Measurements from ENCODE around the gene ZNF135. TPM values are rescaled to one million over a fixed set of nuclear protein-coding genes. Genes with fewer than 3 reads are reported as not detected.

Gene ZNF135
- total and polyA plus RNA-seq, 2 experiments from 2014 or later = 4.3 to 7.4 TPM

DNA sequence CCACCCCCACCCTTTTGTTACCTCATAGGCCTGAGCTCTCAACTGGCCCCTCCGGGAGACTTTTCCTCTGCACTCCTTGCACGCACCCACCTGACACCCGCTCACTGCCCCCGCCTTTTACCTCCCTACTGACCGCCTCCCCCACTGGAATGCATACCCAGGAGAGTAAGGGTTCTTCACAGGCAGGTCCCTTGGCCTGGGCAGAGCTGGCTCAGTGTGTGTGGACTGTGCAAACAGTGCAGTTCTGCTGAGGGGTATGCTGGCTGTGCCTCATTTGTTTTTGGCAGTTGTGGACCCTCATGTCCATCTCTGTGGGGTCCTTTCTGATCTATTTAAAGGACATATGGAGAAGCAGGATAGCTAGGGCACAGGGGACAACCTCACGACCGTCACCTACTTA lies 34.0 kb downstream of the ZNF135 start:
- H2AFZ ChIP-seq = no peak overlapping the region
- H3K9me3 ChIP-seq (ENCODE audit: low read depth) = no peaks in the 10 kb centered on the region
- H3K27me3 ChIP-seq = no peaks in the 10 kb centered on the region
- TF ChIP-seq, protein P1, sequence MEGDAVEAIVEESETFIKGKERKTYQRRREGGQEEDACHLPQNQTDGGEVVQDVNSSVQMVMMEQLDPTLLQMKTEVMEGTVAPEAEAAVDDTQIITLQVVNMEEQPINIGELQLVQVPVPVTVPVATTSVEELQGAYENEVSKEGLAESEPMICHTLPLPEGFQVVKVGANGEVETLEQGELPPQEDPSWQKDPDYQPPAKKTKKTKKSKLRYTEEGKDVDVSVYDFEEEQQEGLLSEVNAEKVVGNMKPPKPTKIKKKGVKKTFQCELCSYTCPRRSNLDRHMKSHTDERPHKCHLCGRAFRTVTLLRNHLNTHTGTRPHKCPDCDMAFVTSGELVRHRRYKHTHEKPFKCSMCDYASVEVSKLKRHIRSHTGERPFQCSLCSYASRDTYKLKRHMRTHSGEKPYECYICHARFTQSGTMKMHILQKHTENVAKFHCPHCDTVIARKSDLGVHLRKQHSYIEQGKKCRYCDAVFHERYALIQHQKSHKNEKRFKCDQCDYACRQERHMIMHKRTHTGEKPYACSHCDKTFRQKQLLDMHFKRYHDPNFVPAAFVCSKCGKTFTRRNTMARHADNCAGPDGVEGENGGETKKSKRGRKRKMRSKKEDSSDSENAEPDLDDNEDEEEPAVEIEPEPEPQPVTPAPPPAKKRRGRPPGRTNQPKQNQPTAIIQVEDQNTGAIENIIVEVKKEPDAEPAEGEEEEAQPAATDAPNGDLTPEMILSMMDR (IDR thresholded peaks at IDR 0.05; ENCODE audit: poor library complexity) = no peak
- TF ChIP-seq EZH2phosphoT487 (IDR thresholded peaks at IDR 0.05; ENCODE audit: low read depth, severe bottlenecking, unreplicated experiment) (no peak), EZH2 (IDR thresholded peaks at IDR 0.05; ENCODE audit: borderline replicate concordance) (no peak)
- no peak overlapping the region for H3K27ac ChIP-seq
- WGBS (ENCODE audit: low lambda C conversion rate, missing lambda C conversion rate) = 97% methylated on average over 7 of the region's 7 CpGs
- DNase-seq (ENCODE audit: low spot score) = no peak
- no peaks in the 10 kb centered on the region for H3K9me2 ChIP-seq (replicated peaks; ENCODE audit: insufficient read depth)
- peaks cover 16% of the 10 kb centered on the region for H3K79me2 ChIP-seq
- H3K4me1 ChIP-seq (ENCODE audit: insufficient read depth) = no peaks in the 10 kb centered on the region
- no peak overlapping the region for H3K4me3 ChIP-seq
- H4K20me1 ChIP-seq (ENCODE audit: insufficient read depth, poor library complexity, severe bottlenecking) = no peaks in the 10 kb centered on the region
- H3K36me3 ChIP-seq (replicated peaks; ENCODE audit: insufficient read depth, low read depth) = no peaks in the 10 kb centered on the region
- H3K4me2 ChIP-seq = no peak overlapping the region

DNA sequence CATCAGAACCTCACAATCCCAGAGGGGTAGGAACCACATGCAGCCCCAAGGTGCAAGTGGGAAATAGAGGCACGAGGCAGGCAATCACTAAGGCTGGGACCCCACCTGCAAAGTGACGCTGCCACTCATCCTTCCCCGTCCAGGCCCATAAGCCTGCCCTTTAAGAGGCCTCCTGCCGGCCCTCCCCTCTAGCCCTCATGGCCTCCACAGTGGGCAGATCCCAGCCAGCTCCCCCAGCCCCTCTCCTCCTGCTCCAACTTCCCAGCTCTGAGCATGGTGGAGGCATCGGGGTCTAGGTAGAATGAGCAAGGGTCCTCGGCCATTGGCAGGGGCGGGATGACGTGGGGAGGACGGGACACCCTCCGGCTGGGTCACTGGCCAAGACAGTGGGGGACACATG lies 36.2 kb downstream of the ZNF135 start:
- H3K9me3 ChIP-seq (ENCODE audit: low read depth) = no peaks in the 10 kb centered on the region
- H3K4me3 ChIP-seq = no peak overlapping the region
- H2AFZ ChIP-seq = no peak overlapping the region
- no peaks in the 10 kb centered on the region for H3K36me3 ChIP-seq (replicated peaks; ENCODE audit: insufficient read depth, low read depth)
- no peaks in the 10 kb centered on the region for H3K27me3 ChIP-seq
- TF ChIP-seq, protein P1 (IDR thresholded peaks at IDR 0.05; ENCODE audit: poor library complexity) = no peak
- TF ChIP-seq EZH2 (IDR thresholded peaks at IDR 0.05; ENCODE audit: borderline replicate concordance) = no peak
- TF ChIP-seq EZH2phosphoT487 (IDR thresholded peaks at IDR 0.05; ENCODE audit: low read depth, severe bottlenecking, unreplicated experiment) = no peak
- H3K27ac ChIP-seq = no peak overlapping the region
- no peaks in the 10 kb centered on the region for H4K20me1 ChIP-seq (ENCODE audit: insufficient read depth, poor library complexity, severe bottlenecking)
- no peaks in the 10 kb centered on the region for H3K9me2 ChIP-seq (replicated peaks; ENCODE audit: insufficient read depth)
- WGBS (ENCODE audit: low lambda C conversion rate, missing lambda C conversion rate) = 98% methylated on average over 10 of the region's 10 CpGs
- H3K4me2 ChIP-seq = no peak overlapping the region
- H3K79me2 ChIP-seq = peaks cover 16% of the 10 kb centered on the region
- H3K4me1 ChIP-seq (ENCODE audit: insufficient read depth) = no peaks in the 10 kb centered on the region
- DNase-seq (ENCODE audit: low spot score) = no peak

GRCh38 chr19:58096884-58097283 lies 37.8 kb downstream of the ZNF135 start:
- no peaks in the 10 kb centered on the region for H3K36me3 ChIP-seq (replicated peaks; ENCODE audit: insufficient read depth, low read depth)
- H3K4me3 ChIP-seq = no peak overlapping the region
- no peaks in the 10 kb centered on the region for H4K20me1 ChIP-seq (ENCODE audit: insufficient read depth, poor library complexity, severe bottlenecking)
- H3K9me3 ChIP-seq (ENCODE audit: low read depth) = no peaks in the 10 kb centered on the region
- no peaks in the 10 kb centered on the region for H3K27me3 ChIP-seq
- 93% methylated on average over 13 of the region's 13 CpGs for WGBS (ENCODE audit: low lambda C conversion rate, missing lambda C conversion rate)
- H3K4me2 ChIP-seq = peak overlapping the region; percentile 88
- no peak overlapping the region for H2AFZ ChIP-seq
- H3K4me1 ChIP-seq (ENCODE audit: insufficient read depth) = no peaks in the 10 kb centered on the region
- no peak for DNase-seq (ENCODE audit: low spot score)
- H3K27ac ChIP-seq = no peak overlapping the region
- no peaks in the 10 kb centered on the region for H3K9me2 ChIP-seq (replicated peaks; ENCODE audit: insufficient read depth)
- no peak for TF ChIP-seq EZH2phosphoT487 (IDR thresholded peaks at IDR 0.05; ENCODE audit: low read depth, severe bottlenecking, unreplicated experiment)
- peaks cover 16% of the 10 kb centered on the region for H3K79me2 ChIP-seq

DNA sequence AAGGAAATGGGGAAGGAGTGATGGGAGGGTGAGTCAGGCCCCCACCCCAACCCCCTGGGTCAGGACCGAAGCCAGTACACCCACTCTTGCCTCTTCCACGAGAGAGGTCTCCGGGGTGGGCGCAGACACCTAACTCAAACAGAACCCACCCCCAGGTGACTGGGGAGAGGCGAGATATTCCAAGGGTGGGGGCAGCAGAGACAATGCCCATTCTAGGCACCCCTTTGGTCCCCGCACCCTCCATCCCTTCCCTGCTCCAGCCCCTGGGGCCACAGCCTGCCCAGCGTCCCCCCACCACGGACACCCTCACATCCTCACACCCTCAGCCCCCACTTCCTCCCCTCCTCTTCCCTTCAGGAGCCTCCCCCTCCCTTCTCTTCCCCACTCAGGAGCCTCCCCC lies 38.3 kb downstream of the ZNF135 start:
- Histone ChIP-seq H3K27me3 (no peaks in the 10 kb centered on the region), H3K79me2 (peaks cover 16% of the 10 kb centered on the region), H3K36me3 (replicated peaks; ENCODE audit: insufficient read depth, low read depth) (no peaks in the 10 kb centered on the region), H4K20me1 (ENCODE audit: insufficient read depth, poor library complexity, severe bottlenecking) (no peaks in the 10 kb centered on the region), H3K9me2 (replicated peaks; ENCODE audit: insufficient read depth) (no peaks in the 10 kb centered on the region), H3K4me2 (peak overlapping the region; percentile 88), H3K4me1 (ENCODE audit: insufficient read depth) (no peaks in the 10 kb centered on the region), H3K27ac (peak overlapping the region; percentile 92), H3K4me3 (peak overlapping the region; percentile 73), H2AFZ (no peak overlapping the region), H3K9me3 (ENCODE audit: low read depth) (no peaks in the 10 kb centered on the region)
- 79% methylated on average over 5 of the region's 8 CpGs for WGBS (ENCODE audit: low lambda C conversion rate, missing lambda C conversion rate)
- no peak for DNase-seq (ENCODE audit: low spot score)
- TF ChIP-seq EZH2phosphoT487 (IDR thresholded peaks at IDR 0.05; ENCODE audit: low read depth, severe bottlenecking, unreplicated experiment) (no peak), EZH2 (IDR thresholded peaks at IDR 0.05; ENCODE audit: borderline replicate concordance) (no peak)
- TF ChIP-seq, protein P1 (IDR thresholded peaks at IDR 0.05; ENCODE audit: poor library complexity) = no peak
